ENCODE data around the gene CHD9.

- no peak for TF ChIP-seq CTCF (IDR thresholded peaks at IDR 0.05)
- TF ChIP-seq REST (IDR thresholded peaks at IDR 0.05; ENCODE audit: insufficient read depth in 1 of 2, low read depth in 2 of 2, low read length in 1 of 2), result no peak
Observed at GRCh38 chr16:53202398-53202797, 147.6 kb downstream of the CHD9 start.
